Esophagus squamous epithelium (tissue), 5 donors: ENCODE measurements around the gene INPPL1. TPM values are rescaled to one million over a fixed set of nuclear protein-coding genes. Genes with fewer than 3 reads are reported as not detected.

Experiments
- DNase-seq: peaks from one replicate; lab custom pipeline; 2025; lab: John Stamatoyannopoulos, UW
- H3K27ac ChIP-seq, 4 donors: fragments of 200-600 bp; sonication (generic); one replicate each; pipeline ENCODE4 v1.5.1; 2016 to 2019; ENCODE audit warnings: mild to moderate bottlenecking in 1 of 4
- H3K27me3 ChIP-seq, 4 donors: fragments of 200-600 bp; sonication (generic); 1 replicate in 3 of 4; 2 replicates in 1 of 4; pipeline versions ENCODE4 v1.5.1 to v1.6.0; 2017 to 2021; ENCODE audit warnings: antibody characterized with exemption in 1 of 4
- H3K36me3 ChIP-seq, 3 donors: fragments of 200-600 bp; sonication (generic); one replicate each; pipeline ENCODE4 v1.5.1; 2016 to 2019
- H3K4me1 ChIP-seq, 3 donors: fragments of 200-600 bp; sonication (generic); one replicate each; pipeline ENCODE4 v1.5.1; 2017 to 2019
- H3K4me3 ChIP-seq, 4 donors: fragments of 200-600 bp; sonication (generic); 1 replicate in 3 of 4; 2 replicates in 1 of 4; pipeline ENCODE4 v1.5.1; 2016 to 2019; ENCODE audit warnings: mild to moderate bottlenecking in 2 of 4, moderate library complexity in 1 of 4
- H3K9me3 ChIP-seq, 3 donors: fragments of 200-600 bp; sonication (generic); one replicate each; pipeline ENCODE4 v1.5.1; 2016 to 2019
- POLR2A ChIP-seq, 4 donors: fragments of 450-650 bp; IDR thresholded peaks; one replicate each; pipeline ENCODE4 v1.6.1; 2017; ENCODE audit warnings: antibody characterized with exemption in 4 of 4, mild to moderate bottlenecking in 4 of 4, moderate library complexity in 3 of 4
- WGBS, 2 donors: methylation state at CpG; one replicate each; pipeline ENCODE4 v1.1.5; 2018; 5-methylcytosine and 5-hydroxymethylcytosine counted together
- intact Hi-C: fragments of 100-400 bp; cut with DNase I; formaldehyde crosslinking; loops from one replicate; pipeline ENCODE4 v1.15.0; 2022
- total RNA-seq, 4 donors: library from RNA; depleted of rRNA; stranded (reverse); fragments of >200 nt; gene quantifications; one replicate each; pipeline ENCODE4 v1.1.0, GENCODE V29; 2016
- TF ChIP-seq, protein P1 (sequence below), 6 experiments: fragments of 450-650 bp in 4 of 6; fragments of 200-600 bp in 2 of 6; sonication (generic) in 2 of 6; IDR thresholded peaks; one replicate each; pipeline ENCODE4 v1.5.1; 2016 to 2019; ENCODE audit warnings: antibody characterized with exemption in 6 of 6, mild to moderate bottlenecking in 4 of 6, moderate library complexity in 4 of 6
- donor health status: DM: yes; HTN: yes; CAD: no.

The INPPL1 gene
- total RNA-seq, 4 donors from 2014 or later = 22.4 to 61.2 (median 26.3) TPM

DNA sequence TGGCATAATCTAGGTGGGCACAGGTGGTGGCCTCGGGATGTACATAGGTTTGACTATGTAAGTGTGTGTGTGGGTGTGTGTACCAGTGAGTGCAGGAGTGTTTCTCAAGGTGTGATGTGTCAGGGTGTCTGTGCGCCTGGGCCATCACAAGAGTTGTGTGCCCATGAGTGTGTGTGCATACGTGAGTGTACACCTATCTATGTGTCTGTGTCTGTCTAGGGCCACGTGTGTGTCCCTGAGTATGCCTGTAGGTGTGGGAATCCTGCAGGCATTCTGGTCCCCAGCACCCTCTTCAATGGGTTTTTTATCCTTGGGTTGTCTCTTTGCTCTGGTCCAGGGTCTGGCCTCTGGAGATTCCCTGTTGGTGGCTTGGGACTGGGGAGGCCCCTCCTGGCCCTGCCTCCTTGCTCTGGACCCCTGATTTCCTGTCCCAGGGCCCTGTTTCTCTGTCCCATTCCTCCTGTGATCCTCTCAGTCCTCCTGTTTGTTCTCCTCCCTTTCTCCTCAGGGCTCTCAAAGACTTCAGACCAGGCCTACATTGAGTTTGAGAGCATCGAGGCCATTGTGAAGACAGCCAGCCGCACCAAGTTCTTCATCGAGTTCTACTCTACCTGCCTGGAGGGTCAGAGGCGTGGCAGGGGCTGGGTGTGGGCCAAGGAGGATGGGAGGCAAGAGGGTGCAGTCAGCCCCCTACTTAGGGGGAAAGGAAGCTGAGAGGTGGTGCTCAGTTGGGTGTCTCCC is 9.4 kb downstream of the INPPL1 start:
- peaks cover 57 to 97% (median 61%) of the 10 kb centered on the region in 3 donors for H3K36me3 ChIP-seq

DNA sequence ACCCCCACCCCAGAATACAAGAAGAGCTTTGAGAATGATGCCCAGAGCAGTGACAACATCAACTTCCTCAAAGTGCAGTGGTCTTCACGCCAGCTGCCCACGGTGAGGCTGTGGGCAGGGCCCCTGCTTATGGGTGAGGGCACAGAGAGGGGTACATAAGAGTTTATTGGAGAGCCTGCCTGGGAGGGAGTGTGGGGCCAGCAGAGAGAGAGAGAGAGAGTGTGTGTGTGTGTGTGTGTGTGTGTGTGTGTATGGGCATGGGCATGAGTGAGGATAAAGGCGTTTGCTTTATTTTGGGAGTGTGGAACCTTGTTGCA is 9.9 kb downstream of the INPPL1 start:
- no peak overlapping the region for H3K27ac ChIP-seq
- peaks cover 56 to 91% (median 56%) of the 10 kb centered on the region in 3 donors for H3K36me3 ChIP-seq
- no peak for DNase-seq
- peaks cover 0 to under 1% (median 0%) of the 10 kb centered on the region in 4 donors for H3K27me3 ChIP-seq
- H3K9me3 ChIP-seq = no peaks in the 10 kb centered on the region
- WGBS, 2 donors = 39 to 68% methylated on average over 3 of the region's 3 CpGs
- TF ChIP-seq POLR2A (IDR thresholded peaks at IDR 0.05) = no peak
- TF ChIP-seq, protein P1, sequence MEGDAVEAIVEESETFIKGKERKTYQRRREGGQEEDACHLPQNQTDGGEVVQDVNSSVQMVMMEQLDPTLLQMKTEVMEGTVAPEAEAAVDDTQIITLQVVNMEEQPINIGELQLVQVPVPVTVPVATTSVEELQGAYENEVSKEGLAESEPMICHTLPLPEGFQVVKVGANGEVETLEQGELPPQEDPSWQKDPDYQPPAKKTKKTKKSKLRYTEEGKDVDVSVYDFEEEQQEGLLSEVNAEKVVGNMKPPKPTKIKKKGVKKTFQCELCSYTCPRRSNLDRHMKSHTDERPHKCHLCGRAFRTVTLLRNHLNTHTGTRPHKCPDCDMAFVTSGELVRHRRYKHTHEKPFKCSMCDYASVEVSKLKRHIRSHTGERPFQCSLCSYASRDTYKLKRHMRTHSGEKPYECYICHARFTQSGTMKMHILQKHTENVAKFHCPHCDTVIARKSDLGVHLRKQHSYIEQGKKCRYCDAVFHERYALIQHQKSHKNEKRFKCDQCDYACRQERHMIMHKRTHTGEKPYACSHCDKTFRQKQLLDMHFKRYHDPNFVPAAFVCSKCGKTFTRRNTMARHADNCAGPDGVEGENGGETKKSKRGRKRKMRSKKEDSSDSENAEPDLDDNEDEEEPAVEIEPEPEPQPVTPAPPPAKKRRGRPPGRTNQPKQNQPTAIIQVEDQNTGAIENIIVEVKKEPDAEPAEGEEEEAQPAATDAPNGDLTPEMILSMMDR (IDR thresholded peaks at IDR 0.05) = no peak
- H3K4me3 ChIP-seq = no peak overlapping the region
- intact Hi-C loops = no loop called here
- peaks cover 9 to 44% (median 16%) of the 10 kb centered on the region in 3 donors for H3K4me1 ChIP-seq

More for the DNA sequence above, 9.4 kb downstream of the INPPL1 start:
- no peak for DNase-seq
- intact Hi-C loops = no loop called here
- H3K27me3 ChIP-seq = no peaks in the 10 kb centered on the region
- peaks cover 4 to 38% (median 10%) of the 10 kb centered on the region in 3 donors for H3K4me1 ChIP-seq
- no peak overlapping the region for H3K4me3 ChIP-seq
- H3K27ac ChIP-seq = no peak overlapping the region
- H3K9me3 ChIP-seq = no peaks in the 10 kb centered on the region
- 80 to 93% methylated on average over 3 to 6 of the region's 8 CpGs for WGBS, 2 donors
- TF ChIP-seq, protein P1 (IDR thresholded peaks at IDR 0.05) = no peak
- no peak for TF ChIP-seq POLR2A (IDR thresholded peaks at IDR 0.05)

DNA sequence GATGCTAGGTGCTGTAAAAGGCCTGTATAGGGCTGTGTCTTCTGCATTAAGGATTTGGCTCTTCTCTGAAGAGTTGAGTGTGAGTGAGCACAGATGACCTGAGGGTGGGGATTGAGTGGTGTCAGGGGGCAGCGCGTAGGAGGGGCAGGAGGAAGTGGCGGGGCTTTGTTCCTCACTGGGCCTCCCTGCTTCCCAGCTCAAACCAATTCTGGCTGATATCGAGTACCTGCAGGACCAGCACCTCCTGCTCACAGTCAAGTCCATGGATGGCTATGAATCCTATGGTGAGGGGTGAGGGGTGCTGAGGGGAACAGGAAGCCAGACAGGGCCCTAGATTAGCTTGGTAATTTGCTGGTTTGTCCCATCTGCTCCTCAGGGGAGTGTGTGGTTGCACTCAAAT is 10.4 kb downstream of the INPPL1 start:
- H3K4me1 ChIP-seq = peaks cover 10 to 48% (median 20%) of the 10 kb centered on the region in 3 donors
- WGBS, 2 donors = 78% methylated on average over 4 of the region's 4 CpGs; no CpG with 5 or more reads in 1 of the 2 donors

DNA sequence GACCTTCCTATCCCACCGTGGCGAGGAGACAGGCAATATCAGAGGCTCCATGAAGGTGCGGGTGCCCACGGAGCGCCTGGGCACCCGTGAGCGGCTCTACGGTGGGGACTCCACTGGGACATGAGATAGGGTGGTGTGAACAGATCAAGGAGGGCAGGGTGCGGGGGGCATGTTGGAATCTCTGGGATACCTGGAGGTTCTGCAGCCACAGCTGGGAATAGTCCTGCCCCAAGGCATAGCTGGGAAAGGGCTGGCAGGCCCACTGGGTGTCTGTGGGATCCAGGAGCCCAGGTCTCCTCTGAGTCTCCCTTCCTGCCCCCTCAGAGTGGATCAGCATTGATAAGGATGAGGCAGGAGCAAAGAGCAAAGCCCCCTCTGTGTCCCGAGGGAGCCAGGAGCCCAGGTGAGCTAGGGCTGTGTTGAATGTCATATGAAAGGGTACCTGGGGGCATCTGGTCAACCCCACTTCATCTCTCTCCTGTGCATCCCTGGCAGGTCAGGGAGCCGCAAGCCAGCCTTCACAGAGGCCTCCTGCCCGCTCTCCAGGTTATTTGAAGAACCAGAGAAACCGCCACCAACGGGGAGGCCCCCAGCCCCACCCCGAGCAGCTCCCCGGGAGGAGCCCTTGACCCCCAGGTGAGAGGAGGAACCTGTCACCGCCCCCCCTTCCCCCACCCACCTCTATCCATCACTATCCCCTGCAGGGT is 10.9 kb downstream of the INPPL1 start:
- intact Hi-C loops = no loop called here
- no peak overlapping the region for H3K4me3 ChIP-seq
- no peak for DNase-seq
- peaks cover 45 to 81% (median 45%) of the 10 kb centered on the region in 3 donors for H3K36me3 ChIP-seq
- 80 to 83% methylated on average over 3 to 10 of the region's 17 CpGs for WGBS, 2 donors
- H3K27ac ChIP-seq = peak overlapping the region in 1 of 4 donors; percentile 16
- TF ChIP-seq, protein P1 (IDR thresholded peaks at IDR 0.05) = no peak
- H3K9me3 ChIP-seq = no peaks in the 10 kb centered on the region
- peaks cover 0 to 11% (median 0%) of the 10 kb centered on the region in 4 donors for H3K27me3 ChIP-seq
- H3K4me1 ChIP-seq = peaks cover 16 to 54% (median 25%) of the 10 kb centered on the region in 3 donors

More for the DNA sequence above, 10.4 kb downstream of the INPPL1 start:
- H3K4me3 ChIP-seq = no peak overlapping the region
- intact Hi-C loops = no loop called here
- no peak for DNase-seq
- peak overlapping the region in 1 of 4 donors; percentile 16 for H3K27ac ChIP-seq
- peaks cover 0 to 5% (median 0%) of the 10 kb centered on the region in 4 donors for H3K27me3 ChIP-seq
- H3K9me3 ChIP-seq = no peaks in the 10 kb centered on the region
- TF ChIP-seq, protein P1 (IDR thresholded peaks at IDR 0.05) = no peak
- no peak for TF ChIP-seq POLR2A (IDR thresholded peaks at IDR 0.05)
- peaks cover 51 to 87% (median 51%) of the 10 kb centered on the region in 3 donors for H3K36me3 ChIP-seq
